ENCODE data around the gene PNPLA8. TPM values are rescaled to one million over a fixed set of nuclear protein-coding genes. Genes with fewer than 3 reads are reported as not detected.

PNPLA8 gene
- total RNA-seq, 4 donors from 2014 or later: 42.9 to 62.1 (median 47.2) TPM

DNA sequence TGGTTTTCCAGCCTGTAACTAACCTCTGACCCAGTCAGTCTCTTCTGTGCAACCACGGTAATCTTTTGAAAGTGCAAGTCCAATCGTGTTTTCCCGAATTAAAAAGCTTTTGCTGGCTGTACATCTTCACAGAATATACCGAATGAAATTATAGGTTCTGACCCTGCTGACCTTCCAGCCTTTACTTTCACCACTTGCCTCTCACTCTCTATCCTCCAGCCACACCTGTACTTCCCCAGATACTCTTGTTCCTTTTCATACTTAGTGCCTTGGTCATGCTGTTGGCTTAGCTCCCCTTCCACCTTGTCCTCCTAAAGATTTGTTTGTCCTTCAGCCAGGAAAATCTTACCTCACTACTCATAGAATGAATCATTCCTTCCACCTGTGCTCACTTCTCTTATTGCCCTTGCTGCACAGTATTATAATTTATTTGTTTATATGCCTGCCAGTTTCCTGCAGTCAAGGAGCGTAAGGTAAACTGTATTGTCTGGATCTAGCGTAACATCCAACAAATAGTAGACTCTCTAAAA, 2.3 kb upstream of the PNPLA8 start:
- intact Hi-C loops (cut with DNase I): loop anchor here (5.0 kb wide), 1 partner anchor 39 kb away; the partner anchor contains the start of genes DNAJB9 and THAP5
- no peak for DNase-seq
- 95 to 96% methylated on average over 6 of the region's 6 CpGs for WGBS, 2 donors
- no peaks in the 10 kb centered on the region for H3K9me3 ChIP-seq
- TF ChIP-seq, protein P1, sequence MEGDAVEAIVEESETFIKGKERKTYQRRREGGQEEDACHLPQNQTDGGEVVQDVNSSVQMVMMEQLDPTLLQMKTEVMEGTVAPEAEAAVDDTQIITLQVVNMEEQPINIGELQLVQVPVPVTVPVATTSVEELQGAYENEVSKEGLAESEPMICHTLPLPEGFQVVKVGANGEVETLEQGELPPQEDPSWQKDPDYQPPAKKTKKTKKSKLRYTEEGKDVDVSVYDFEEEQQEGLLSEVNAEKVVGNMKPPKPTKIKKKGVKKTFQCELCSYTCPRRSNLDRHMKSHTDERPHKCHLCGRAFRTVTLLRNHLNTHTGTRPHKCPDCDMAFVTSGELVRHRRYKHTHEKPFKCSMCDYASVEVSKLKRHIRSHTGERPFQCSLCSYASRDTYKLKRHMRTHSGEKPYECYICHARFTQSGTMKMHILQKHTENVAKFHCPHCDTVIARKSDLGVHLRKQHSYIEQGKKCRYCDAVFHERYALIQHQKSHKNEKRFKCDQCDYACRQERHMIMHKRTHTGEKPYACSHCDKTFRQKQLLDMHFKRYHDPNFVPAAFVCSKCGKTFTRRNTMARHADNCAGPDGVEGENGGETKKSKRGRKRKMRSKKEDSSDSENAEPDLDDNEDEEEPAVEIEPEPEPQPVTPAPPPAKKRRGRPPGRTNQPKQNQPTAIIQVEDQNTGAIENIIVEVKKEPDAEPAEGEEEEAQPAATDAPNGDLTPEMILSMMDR (IDR thresholded peaks at IDR 0.05): no peak
- no peak for TF ChIP-seq POLR2A (IDR thresholded peaks at IDR 0.05)
- no peak overlapping the region for H3K27ac ChIP-seq
- no peak overlapping the region for H3K4me3 ChIP-seq (replicated peaks in 1 of 3)
- peaks cover 13 to 14% of the 10 kb centered on the region in 2 donors for H3K4me1 ChIP-seq
- H3K36me3 ChIP-seq: no peaks in the 10 kb centered on the region
- H3K27me3 ChIP-seq: no peaks in the 10 kb centered on the region

GRCh38 chr7:108526768-108527017, 758 bp upstream of the PNPLA8 start:
- WGBS, 2 donors: 6 to 7% methylated on average over 3 of the region's 3 CpGs
- Histone ChIP-seq H3K9me3 (no peaks in the 10 kb centered on the region), H3K27ac (peak overlapping the region; percentile 62 to 99 (median 98)), H3K36me3 (no peaks in the 10 kb centered on the region), H3K27me3 (no peaks in the 10 kb centered on the region), H3K4me1 (peaks cover 16 to 18% of the 10 kb centered on the region in 2 donors), H3K4me3 (replicated peaks in 1 of 3) (peak overlapping the region in 2 of 3 donors; percentile 29 to 44)
- no peak for TF ChIP-seq POLR2A (IDR thresholded peaks at IDR 0.05)
- TF ChIP-seq, protein P1 (IDR thresholded peaks at IDR 0.05): no peak
- intact Hi-C loops (cut with DNase I): loop anchor here (5.0 kb wide), 1 partner anchor 41 kb away; the partner anchor contains the start of genes DNAJB9 and THAP5
- DNase-seq: no peak

- Histone ChIP-seq H3K9me3 (no peaks in the 10 kb centered on the region), H3K4me3 (replicated peaks in 1 of 3) (peak overlapping the region; percentile 29 to 45 (median 31)), H3K36me3 (no peaks in the 10 kb centered on the region), H3K27ac (peak overlapping the region; percentile 85 to 99 (median 98)), H3K27me3 (no peaks in the 10 kb centered on the region), H3K4me1 (peaks cover 17 to 18% of the 10 kb centered on the region in 2 donors)
- intact Hi-C loops (cut with DNase I): loop anchor here (5.0 kb wide), 1 partner anchor 42 kb away; the partner anchor contains the start of genes DNAJB9 and THAP5
- WGBS, 2 donors: 0% methylated on average over 13 to 22 of the region's 22 CpGs
- DNase-seq: peak; percentile 85 to 88
- TF ChIP-seq, protein P1 (IDR thresholded peaks at IDR 0.05): peak in 1 of 6 experiments; percentile 3
- TF ChIP-seq POLR2A (IDR thresholded peaks at IDR 0.05): no peak
Measured at GRCh38 chr7:108525327-108525984, 479 bp downstream of the PNPLA8 start.

GRCh38 chr7:108522780-108523179, 3.2 kb downstream of the PNPLA8 start:
- Histone ChIP-seq H3K27me3 (no peaks in the 10 kb centered on the region), H3K4me3 (replicated peaks in 1 of 3) (no peak overlapping the region), H3K4me1 (peaks cover 17 to 18% of the 10 kb centered on the region in 2 donors), H3K36me3 (peaks cover 0 to 6% of the 10 kb centered on the region in 2 donors), H3K9me3 (no peaks in the 10 kb centered on the region), H3K27ac (no peak overlapping the region)
- 90 to 92% methylated on average over 2 of the region's 2 CpGs for WGBS, 2 donors
- intact Hi-C loops (cut with DNase I): no loop called here
- DNase-seq: no peak
- no peak for TF ChIP-seq POLR2A (IDR thresholded peaks at IDR 0.05)
- TF ChIP-seq, protein P1 (IDR thresholded peaks at IDR 0.05): no peak

DNA sequence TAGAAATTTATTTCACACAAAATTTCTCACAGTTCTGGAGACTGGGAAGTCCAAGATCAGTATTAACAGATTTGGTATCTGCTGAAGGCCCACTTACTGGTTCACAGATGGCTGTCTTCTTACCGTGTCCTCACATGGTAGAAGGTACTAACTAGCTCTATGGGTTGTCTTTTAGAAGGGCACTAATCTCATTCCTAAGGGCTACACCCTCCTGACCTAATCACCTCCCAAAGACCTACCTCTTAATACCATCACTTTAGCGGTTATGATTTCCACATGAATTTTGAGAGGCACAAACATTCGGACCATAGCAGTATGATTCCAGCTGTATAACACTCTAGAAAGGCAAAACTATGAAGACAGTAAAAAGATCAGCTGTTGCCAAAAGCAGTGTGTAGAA, 8.0 kb downstream of the PNPLA8 start:
- H3K9me3 ChIP-seq: no peaks in the 10 kb centered on the region
- H3K4me1 ChIP-seq: peaks cover 3 to 4% of the 10 kb centered on the region in 2 donors
- intact Hi-C loops (cut with DNase I): no loop called here
- no peak overlapping the region for H3K4me3 ChIP-seq (replicated peaks in 1 of 3)
- DNase-seq: no peak
- 96 to 99% methylated on average over 3 of the region's 3 CpGs for WGBS, 2 donors
- H3K27ac ChIP-seq: no peak overlapping the region
- peaks cover 5 to 13% of the 10 kb centered on the region in 2 donors for H3K36me3 ChIP-seq
- no peak for TF ChIP-seq POLR2A (IDR thresholded peaks at IDR 0.05)
- TF ChIP-seq, protein P1 (IDR thresholded peaks at IDR 0.05): no peak
- no peaks in the 10 kb centered on the region for H3K27me3 ChIP-seq
